Measurements from ENCODE around the gene GPR31. TPM values are rescaled to one million over a fixed set of nuclear protein-coding genes. Genes with fewer than 3 reads are reported as not detected.

The GPR31 gene
- total RNA-seq, 2 experiments from 2014 or later: not detected

DNA sequence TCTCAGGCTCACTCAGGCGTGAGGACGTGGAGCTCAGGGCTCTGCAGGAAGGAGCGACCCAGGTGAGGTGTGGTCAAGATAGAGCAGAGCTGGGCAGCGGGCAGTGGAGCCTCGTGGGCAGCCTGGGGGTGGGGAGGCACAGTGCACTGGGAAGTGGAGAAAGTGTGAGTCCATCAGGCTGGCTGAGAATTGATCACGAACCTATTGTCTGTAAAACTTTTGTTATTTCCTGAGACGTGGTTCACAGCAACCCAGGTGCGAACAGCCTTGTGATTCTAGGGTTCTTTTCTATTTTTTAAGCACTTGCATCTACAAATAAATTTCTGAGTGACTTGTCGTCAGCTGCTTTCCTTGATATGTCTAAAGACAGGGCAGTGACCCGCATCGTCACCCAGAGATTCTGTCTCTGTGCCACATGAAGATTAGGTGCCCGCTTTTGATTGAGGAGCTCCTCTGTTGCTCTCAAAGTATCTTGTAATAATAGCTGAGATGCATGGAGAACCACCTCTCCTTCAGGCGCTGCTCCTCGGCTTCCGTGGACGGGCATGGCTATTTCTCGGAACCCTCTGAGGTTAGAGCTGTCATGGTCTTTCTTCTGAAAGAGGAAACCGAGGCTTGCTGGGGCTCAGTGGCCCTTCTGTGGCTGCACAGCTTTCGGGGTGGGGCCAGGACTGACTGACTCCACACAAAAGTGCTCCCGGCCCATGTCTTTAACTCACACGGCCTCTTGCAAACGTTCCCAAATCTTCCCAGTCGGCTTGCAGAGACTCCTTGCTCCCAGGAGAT is 35.5 kb downstream of the GPR31 start:
- Mint-ChIP-seq H3K36me3 (ENCODE audit: low read depth) (peaks cover 5% of the 10 kb centered on the region), H3K9me3 (ENCODE audit: insufficient read depth) (no peaks in the 10 kb centered on the region), H3K4me1 (ENCODE audit: low read depth) (peaks cover 55% of the 10 kb centered on the region), H3K4me3 (peak overlapping the region; percentile 70), H3K27ac (peak overlapping the region; percentile 86), H3K27me3 (ENCODE audit: low read depth) (peaks cover 2% of the 10 kb centered on the region)
- ChIA-PET CTCF (interaction anchor here (0.7 to 2.1 kb wide), 3 partner anchors 20 to 229 kb away, joined by 3 to 5 read pairs (median 4); no protein-coding TSS in a partner anchor), POLR2A (interaction anchor here (0.7 to 1.0 kb wide), 3 partner anchors 24 to 88 kb away, joined by 3 read pairs; no protein-coding TSS in a partner anchor)
- DNase-seq: peak; percentile 43
- peak; percentile 61 for ATAC-seq

DNA sequence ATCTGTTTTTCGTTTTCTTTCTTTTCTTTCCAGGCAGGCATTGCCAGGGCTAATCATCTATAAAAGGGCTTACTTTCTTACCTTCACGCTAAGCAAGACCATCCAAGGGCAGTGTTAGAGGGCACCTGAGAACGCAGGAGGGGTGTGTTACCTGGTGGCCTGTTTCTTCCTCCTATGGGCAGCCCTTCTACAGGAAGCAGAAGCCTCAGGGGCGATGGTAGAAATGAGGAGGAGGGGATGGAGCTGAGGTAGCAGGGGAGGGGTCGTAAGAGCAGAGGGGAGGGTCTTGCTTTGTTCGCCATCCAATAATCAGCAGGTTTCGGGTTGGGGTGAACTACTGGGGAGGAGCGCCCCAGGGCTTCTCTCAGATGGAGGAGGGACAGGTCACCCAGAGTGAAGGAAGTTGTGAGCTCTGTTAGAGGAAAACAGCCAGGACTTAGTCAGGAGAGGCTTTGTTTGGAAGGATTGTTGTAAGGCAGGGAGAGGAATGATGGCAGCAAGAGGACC is 36.4 kb downstream of the GPR31 start:
- Mint-ChIP-seq H3K4me1 (ENCODE audit: low read depth) (peaks cover 55% of the 10 kb centered on the region), H3K27ac (peak overlapping the region; percentile 86), H3K36me3 (ENCODE audit: low read depth) (peaks cover under 1% of the 10 kb centered on the region), H3K4me3 (no peak overlapping the region), H3K9me3 (ENCODE audit: insufficient read depth) (no peaks in the 10 kb centered on the region), H3K27me3 (ENCODE audit: low read depth) (peaks cover 2% of the 10 kb centered on the region)
- ATAC-seq (no peak), DNase-seq (no peak)
- CTCF ChIA-PET: interaction anchor here (1.9 kb wide), 1 partner anchor 21 kb away, joined by 4 read pairs; no protein-coding TSS in a partner anchor
- POLR2A ChIA-PET: interaction anchor here (1.0 kb wide), 1 partner anchor 87 kb away, joined by 3 read pairs; no protein-coding TSS in a partner anchor

DNA sequence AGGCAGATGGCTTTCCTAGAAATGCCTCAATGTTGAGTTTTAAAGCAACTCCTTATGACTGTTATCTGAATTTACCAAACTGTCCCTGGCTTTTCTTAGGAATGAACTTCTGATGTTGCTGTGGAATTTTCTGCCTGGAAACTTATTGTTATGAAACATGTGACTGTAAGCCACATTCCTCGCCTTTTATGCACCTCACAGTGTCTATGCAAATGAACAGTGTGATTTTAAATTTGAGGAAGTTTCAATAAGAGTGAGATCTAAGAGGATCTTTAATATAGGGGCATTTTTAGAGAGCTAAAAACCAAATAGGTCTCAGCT is 37.2 kb downstream of the GPR31 start:
- Mint-ChIP-seq H3K27ac (no peak overlapping the region), H3K4me3 (no peak overlapping the region), H3K4me1 (ENCODE audit: low read depth) (peaks cover 55% of the 10 kb centered on the region), H3K9me3 (ENCODE audit: insufficient read depth) (no peaks in the 10 kb centered on the region), H3K36me3 (ENCODE audit: low read depth) (no peaks in the 10 kb centered on the region), H3K27me3 (ENCODE audit: low read depth) (peaks cover 2% of the 10 kb centered on the region)
- ChIA-PET POLR2A (no interaction called here), CTCF (interaction anchor here (1.0 to 1.9 kb wide), 2 partner anchors 20 to 22 kb away, joined by 3 to 4 read pairs; no protein-coding TSS in a partner anchor)
- ATAC-seq (no peak), DNase-seq (no peak)

DNA sequence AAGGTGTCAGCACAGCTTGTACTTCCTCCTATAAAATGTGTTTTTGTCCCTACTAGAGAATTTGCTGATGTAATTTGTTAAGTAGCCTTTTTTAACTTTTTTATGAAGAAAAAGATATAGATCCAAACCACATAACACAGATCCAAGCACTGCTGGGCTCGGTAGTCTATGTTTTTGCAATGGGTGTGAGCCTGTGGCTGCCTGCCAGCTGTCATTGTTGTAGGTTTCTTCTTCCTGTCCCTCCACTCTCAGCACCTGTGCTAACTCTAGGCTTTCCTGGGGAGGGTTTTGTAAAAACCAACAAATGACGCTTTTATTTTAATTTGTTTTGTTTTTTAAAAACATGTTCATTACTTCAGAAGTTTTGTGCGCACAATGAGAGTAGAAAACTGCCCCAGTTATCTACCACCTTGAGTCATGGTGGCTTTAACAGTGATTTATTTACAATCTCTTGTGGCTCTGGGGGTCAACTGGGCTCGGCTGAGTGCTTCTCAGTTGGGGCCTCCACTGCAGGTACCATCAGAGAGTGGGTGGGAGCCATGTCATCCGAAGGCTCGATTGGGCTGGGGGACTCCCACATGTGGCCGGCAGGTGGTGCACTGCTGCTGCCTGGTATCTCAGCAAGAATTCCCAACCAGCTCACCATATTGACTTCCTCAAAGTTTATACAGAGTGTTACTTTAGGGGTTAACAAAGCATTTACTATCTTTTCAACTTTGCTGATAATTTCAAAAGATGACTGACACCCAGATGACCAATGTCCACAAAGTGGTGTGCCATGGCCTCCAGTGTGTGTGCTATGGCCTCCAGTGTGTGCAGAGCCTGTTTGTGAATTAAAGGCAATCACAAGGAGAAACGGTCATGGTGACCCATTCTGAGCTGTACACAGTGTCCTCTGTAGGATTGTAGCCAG is 37.9 kb downstream of the GPR31 start:
- Mint-ChIP-seq H3K27ac (peak overlapping the region; percentile 26), H3K36me3 (ENCODE audit: low read depth) (no peaks in the 10 kb centered on the region), H3K27me3 (ENCODE audit: low read depth) (peaks cover 5% of the 10 kb centered on the region), H3K4me3 (no peak overlapping the region), H3K9me3 (ENCODE audit: insufficient read depth) (no peaks in the 10 kb centered on the region), H3K4me1 (ENCODE audit: low read depth) (peaks cover 55% of the 10 kb centered on the region)
- ChIA-PET POLR2A (no interaction called here), CTCF (interaction anchor here (1.0 to 1.9 kb wide), 4 partner anchors 10 to 73 kb away, joined by 3 to 4 read pairs (median 4); no protein-coding TSS in a partner anchor)
- DNase-seq (peak; percentile 38), ATAC-seq (no peak)

DNA sequence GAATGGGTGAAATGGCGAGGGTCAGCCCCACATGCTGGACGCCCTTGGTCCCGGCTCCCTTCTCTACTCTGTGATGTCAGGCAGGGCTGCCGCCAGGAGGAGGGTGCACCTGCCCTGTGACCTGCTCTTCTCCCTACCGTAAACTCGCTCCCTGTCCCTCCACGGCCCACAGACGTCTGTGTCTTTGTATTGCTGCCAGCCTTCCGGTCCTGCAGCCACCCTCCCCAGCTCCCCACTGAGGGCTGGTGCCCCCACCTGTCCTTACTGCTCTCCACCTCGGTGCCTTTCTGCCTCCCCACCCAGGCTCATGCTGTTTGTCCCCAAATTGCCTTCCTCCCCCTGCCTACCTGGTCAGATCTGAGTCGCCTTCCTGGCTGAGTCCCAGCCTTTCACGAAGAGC is 38.9 kb downstream of the GPR31 start:
- Mint-ChIP-seq H3K27me3 (ENCODE audit: low read depth) (peaks cover 5% of the 10 kb centered on the region), H3K4me3 (no peak overlapping the region), H3K36me3 (ENCODE audit: low read depth) (no peaks in the 10 kb centered on the region), H3K27ac (peak overlapping the region; percentile 11), H3K9me3 (ENCODE audit: insufficient read depth) (no peaks in the 10 kb centered on the region), H3K4me1 (ENCODE audit: low read depth) (peaks cover 51% of the 10 kb centered on the region)
- DNase-seq (no peak), ATAC-seq (no peak)
- ChIA-PET POLR2A (no interaction called here), CTCF (interaction anchor here (1.9 kb wide), 1 partner anchor 72 kb away, joined by 4 read pairs; no protein-coding TSS in a partner anchor)

DNA sequence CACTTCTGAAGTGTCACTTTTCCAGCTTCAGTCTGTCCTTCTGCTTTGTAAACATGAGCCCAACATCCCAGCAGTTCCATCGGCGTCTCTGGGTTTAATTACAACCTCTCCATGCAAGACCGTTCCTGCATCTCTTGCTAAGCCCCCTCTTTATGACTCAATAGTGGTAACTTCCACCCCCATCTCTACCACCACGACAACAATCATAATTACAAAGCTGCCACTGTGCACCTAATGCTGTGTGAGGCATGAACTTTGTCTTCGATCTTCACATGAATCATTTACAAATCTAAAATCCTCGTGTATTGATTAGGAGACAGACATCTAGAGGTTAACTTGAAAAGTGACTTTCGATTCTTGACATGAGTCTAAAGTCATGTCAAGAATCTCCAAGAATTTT is 39.8 kb downstream of the GPR31 start:
- ATAC-seq: no peak
- no peaks in the 10 kb centered on the region for H3K36me3 Mint-ChIP-seq (ENCODE audit: low read depth)
- H3K4me3 Mint-ChIP-seq: no peak overlapping the region
- CTCF ChIA-PET: interaction anchor here (1.9 kb wide), 1 partner anchor 71 kb away, joined by 4 read pairs; no protein-coding TSS in a partner anchor
- no peaks in the 10 kb centered on the region for H3K9me3 Mint-ChIP-seq (ENCODE audit: insufficient read depth)
- H3K27me3 Mint-ChIP-seq (ENCODE audit: low read depth): peaks cover 5% of the 10 kb centered on the region
- POLR2A ChIA-PET: no interaction called here
- H3K27ac Mint-ChIP-seq: peak overlapping the region; percentile 3
- no peak for DNase-seq
- H3K4me1 Mint-ChIP-seq (ENCODE audit: low read depth): peaks cover 48% of the 10 kb centered on the region

DNA sequence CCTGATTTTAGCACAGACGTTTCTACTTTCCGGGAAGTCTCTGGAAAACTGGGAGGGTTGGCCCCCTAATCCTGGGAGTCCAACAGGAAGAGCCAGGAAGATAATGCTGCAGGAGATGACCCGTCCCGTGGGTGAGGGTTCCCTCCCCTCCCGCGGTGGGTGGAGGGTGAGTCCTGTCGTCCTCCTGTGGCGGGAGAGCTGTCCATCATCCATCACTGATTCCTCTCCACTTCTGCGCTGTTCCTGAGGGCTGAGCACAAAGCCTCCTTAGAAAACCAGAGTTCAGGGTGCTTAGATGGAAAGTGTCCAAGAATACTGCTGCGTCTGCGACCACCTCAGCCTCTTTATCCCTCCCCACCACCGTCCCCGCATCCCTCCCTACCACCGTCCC is 40.9 kb downstream of the GPR31 start:
- DNase-seq: no peak
- POLR2A ChIA-PET: no interaction called here
- ATAC-seq: no peak
- CTCF ChIA-PET: no interaction called here
- no peak overlapping the region for H3K27ac Mint-ChIP-seq
- no peaks in the 10 kb centered on the region for H3K9me3 Mint-ChIP-seq (ENCODE audit: insufficient read depth)
- no peak overlapping the region for H3K4me3 Mint-ChIP-seq
- H3K36me3 Mint-ChIP-seq (ENCODE audit: low read depth): no peaks in the 10 kb centered on the region
- peaks cover 11% of the 10 kb centered on the region for H3K27me3 Mint-ChIP-seq (ENCODE audit: low read depth)
- peaks cover 48% of the 10 kb centered on the region for H3K4me1 Mint-ChIP-seq (ENCODE audit: low read depth)

DNA sequence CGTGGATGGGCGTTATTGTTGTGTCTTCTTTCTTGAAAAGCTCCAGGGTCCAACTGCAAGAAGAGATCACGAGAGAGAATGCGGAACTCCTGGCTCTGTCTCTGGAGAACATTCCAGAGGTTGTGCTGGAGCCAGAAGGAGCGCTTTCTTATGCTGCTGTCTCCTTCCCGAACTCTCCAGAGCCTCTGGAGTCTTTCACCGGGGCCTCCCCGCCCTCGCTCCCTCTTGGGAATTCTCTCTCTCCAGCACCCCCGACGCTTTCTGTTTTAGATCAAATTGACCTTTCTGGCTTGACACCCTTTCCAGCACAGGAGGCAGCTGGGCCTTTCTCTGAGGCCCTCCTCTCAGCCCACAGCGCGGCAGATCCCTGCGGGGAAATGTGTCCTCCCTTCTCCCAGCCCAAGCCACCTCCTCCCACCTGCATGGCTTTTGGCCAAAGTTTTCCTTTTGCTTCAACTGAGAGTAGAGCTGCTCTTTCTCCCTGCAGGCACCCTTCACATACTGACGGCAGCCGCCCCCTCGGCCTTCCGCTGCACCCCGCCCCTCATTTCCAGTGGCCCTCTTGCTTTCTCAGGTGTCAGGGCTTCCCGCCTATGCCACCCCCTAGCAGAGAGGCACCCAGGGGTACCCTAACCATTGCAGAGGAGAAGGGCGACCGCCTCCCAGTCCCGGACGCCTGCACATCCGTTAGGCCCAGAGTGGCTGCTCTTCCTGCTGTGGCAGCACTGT is 41.5 kb downstream of the GPR31 start:
- Mint-ChIP-seq H3K4me3 (no peak overlapping the region), H3K36me3 (ENCODE audit: low read depth) (no peaks in the 10 kb centered on the region), H3K9me3 (ENCODE audit: insufficient read depth) (no peaks in the 10 kb centered on the region), H3K27me3 (ENCODE audit: low read depth) (peaks cover 13% of the 10 kb centered on the region), H3K27ac (no peak overlapping the region), H3K4me1 (ENCODE audit: low read depth) (peaks cover 45% of the 10 kb centered on the region)
- POLR2A ChIA-PET: no interaction called here
- DNase-seq (no peak), ATAC-seq (no peak)
- CTCF ChIA-PET: no interaction called here

DNA sequence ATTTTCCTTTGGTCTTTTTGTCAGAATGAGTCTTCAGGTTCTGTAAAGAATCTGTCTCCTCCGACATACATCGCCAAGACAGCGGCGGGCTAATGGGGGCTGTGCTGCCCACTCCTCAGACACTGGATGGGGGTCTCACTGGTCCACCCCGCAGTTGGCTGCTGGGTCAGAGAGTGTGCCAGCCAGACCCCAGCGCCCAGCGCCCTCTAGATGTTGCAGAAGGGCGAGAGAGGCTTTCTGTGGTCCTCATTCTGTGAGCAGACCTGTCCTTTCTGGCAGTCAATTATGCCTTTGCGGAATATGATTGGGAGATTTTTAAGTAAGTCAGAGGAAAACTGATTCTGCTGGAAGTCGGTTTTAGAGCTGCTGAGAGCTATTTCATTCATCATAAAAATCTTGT is 42.7 kb downstream of the GPR31 start:
- H3K9me3 Mint-ChIP-seq (ENCODE audit: insufficient read depth): no peaks in the 10 kb centered on the region
- CTCF ChIA-PET: no interaction called here
- peaks cover 12% of the 10 kb centered on the region for H3K27me3 Mint-ChIP-seq (ENCODE audit: low read depth)
- H3K36me3 Mint-ChIP-seq (ENCODE audit: low read depth): no peaks in the 10 kb centered on the region
- H3K4me3 Mint-ChIP-seq: no peak overlapping the region
- no peak for DNase-seq
- H3K4me1 Mint-ChIP-seq (ENCODE audit: low read depth): peaks cover 33% of the 10 kb centered on the region
- H3K27ac Mint-ChIP-seq: no peak overlapping the region
- POLR2A ChIA-PET: no interaction called here
- ATAC-seq: no peak

DNA sequence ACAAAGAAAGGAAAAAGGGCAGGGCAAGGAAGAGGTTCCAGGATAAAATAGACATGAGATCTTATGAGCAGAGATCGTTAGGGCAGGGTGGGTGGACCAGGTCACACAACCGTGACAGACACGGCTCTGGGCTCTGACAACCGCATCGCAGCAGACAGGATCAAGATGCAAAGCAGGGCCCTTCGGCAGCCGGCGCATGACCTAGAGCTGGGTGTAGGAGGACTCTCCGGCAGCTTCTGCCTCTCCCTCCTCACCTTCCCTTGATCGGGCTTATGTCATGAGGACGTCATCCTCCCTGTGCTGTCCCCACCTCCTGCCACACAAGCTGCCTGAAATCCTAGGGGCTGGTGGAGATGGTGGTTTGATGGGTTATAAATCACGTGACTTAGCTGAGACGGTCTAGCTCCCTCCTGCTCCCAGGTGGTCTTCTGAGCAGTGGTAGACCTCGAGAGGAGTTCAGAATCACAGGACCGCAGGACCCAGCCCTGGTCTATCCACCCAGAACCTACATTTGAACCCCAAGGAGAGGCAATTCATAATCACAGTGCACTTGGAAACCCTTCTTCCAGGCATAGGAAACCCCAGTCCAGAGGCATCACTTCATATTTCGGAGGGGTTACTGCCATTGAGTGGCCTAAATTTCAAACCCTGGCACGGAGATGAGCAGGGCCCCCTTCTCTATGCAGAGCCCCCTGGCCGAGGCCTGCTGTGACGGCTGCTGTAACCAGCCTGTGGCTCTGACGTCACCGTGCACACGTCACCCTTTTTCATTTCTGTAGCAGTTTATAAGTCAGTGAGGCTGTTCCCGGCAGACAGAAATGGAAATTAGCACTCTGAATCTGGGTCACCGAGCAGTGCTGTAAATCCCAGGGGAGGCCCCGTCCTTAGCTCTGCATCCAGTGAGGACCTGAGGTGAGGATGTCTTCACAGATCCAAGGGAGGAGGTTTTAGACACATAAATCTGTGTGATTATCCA is 43.6 kb downstream of the GPR31 start:
- peak overlapping the region; percentile 17 for H3K4me3 Mint-ChIP-seq
- H3K27me3 Mint-ChIP-seq (ENCODE audit: low read depth): peaks cover 12% of the 10 kb centered on the region

More for the DNA sequence above, 43.6 kb downstream of the GPR31 start:
- ChIA-PET POLR2A (no interaction called here), CTCF (interaction anchor here (0.6 kb wide), 1 partner anchor 28 kb away, joined by 4 read pairs; no protein-coding TSS in a partner anchor)
- Mint-ChIP-seq H3K9me3 (ENCODE audit: insufficient read depth) (no peaks in the 10 kb centered on the region), H3K4me1 (ENCODE audit: low read depth) (peaks cover 25% of the 10 kb centered on the region), H3K36me3 (ENCODE audit: low read depth) (no peaks in the 10 kb centered on the region), H3K27ac (peak overlapping the region; percentile 12)
- DNase-seq: no peak
- ATAC-seq: peak; percentile 54
